Ascending aorta (tissue), 2 donors: ENCODE measurements around the gene NDUFB6. TPM values are rescaled to one million over a fixed set of nuclear protein-coding genes. Genes with fewer than 3 reads are reported as not detected.

Experiments used
- DNase-seq, 2 donors: peaks; one replicate each; pipeline ENCODE4 v3.0.0-alpha.2; 2019; ENCODE audit warnings: low spot score in 2 of 2
- H3K27ac ChIP-seq, 2 donors: fragments of 200-600 bp; sonication (generic); one replicate each; pipeline ENCODE4 v1.5.1; 2016 to 2017; ENCODE audit warnings: mild to moderate bottlenecking in 1 of 2
- H3K27me3 ChIP-seq: fragments of 200-600 bp; sonication (generic); one replicate; pipeline ENCODE4 v1.5.1; 2017
- H3K36me3 ChIP-seq, 2 donors: fragments of 200-600 bp; sonication (generic); one replicate each; pipeline ENCODE4 v1.5.1; 2016
- H3K4me1 ChIP-seq, 2 donors: fragments of 200-600 bp; sonication (generic); one replicate each; pipeline ENCODE4 v1.5.1; 2016 to 2017; ENCODE audit warnings: mild to moderate bottlenecking in 1 of 2
- H3K4me3 ChIP-seq, 2 donors: fragments of 200-600 bp; sonication (generic); one replicate each; pipeline ENCODE4 v1.5.1; 2016 to 2017; ENCODE audit warnings: mild to moderate bottlenecking in 1 of 2
- H3K9me3 ChIP-seq, 2 donors: fragments of 200-600 bp; sonication (generic); one replicate each; pipeline ENCODE4 v1.5.1; 2016
- intact Hi-C: fragments of 100-400 bp; cut with DNase I; formaldehyde crosslinking; loops from one replicate; pipeline ENCODE4 v1.15.1; 2023
- total RNA-seq: library from RNA; depleted of rRNA; stranded (reverse); fragments of >200 nt; gene quantifications from one replicate; pipeline ENCODE4 v1.1.0, GENCODE V29; 2016
- TF ChIP-seq, protein P1 (sequence below), 3 experiments: fragments of 200-600 bp in 2 of 3; fragments of 450-650 bp in 1 of 3; sonication (generic) in 2 of 3; IDR thresholded peaks; one replicate each; pipeline ENCODE4 v1.5.1; 2016 to 2019; ENCODE audit warnings: antibody characterized with exemption in 3 of 3, mild to moderate bottlenecking in 1 of 3, moderate library complexity in 1 of 3

NDUFB6 gene
- total RNA-seq, 1 donor from 2014 or later: 22.2 TPM

- Histone ChIP-seq H3K9me3 (no peaks in the 10 kb centered on the region), H3K4me1 (peaks cover 0 to 2% of the 10 kb centered on the region in 2 donors), H3K4me3 (no peak overlapping the region), H3K27me3 (no peaks in the 10 kb centered on the region), H3K36me3 (peaks cover 26 to 37% of the 10 kb centered on the region in 2 donors), H3K27ac (no peak overlapping the region)
- no peak for DNase-seq
- intact Hi-C loops: no loop called here
- TF ChIP-seq, protein P1, sequence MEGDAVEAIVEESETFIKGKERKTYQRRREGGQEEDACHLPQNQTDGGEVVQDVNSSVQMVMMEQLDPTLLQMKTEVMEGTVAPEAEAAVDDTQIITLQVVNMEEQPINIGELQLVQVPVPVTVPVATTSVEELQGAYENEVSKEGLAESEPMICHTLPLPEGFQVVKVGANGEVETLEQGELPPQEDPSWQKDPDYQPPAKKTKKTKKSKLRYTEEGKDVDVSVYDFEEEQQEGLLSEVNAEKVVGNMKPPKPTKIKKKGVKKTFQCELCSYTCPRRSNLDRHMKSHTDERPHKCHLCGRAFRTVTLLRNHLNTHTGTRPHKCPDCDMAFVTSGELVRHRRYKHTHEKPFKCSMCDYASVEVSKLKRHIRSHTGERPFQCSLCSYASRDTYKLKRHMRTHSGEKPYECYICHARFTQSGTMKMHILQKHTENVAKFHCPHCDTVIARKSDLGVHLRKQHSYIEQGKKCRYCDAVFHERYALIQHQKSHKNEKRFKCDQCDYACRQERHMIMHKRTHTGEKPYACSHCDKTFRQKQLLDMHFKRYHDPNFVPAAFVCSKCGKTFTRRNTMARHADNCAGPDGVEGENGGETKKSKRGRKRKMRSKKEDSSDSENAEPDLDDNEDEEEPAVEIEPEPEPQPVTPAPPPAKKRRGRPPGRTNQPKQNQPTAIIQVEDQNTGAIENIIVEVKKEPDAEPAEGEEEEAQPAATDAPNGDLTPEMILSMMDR (IDR thresholded peaks at IDR 0.05): no peak
These were observed 6.2 kb downstream of the NDUFB6 start for GRCh38 chr9:32566770-32567169.

DNA sequence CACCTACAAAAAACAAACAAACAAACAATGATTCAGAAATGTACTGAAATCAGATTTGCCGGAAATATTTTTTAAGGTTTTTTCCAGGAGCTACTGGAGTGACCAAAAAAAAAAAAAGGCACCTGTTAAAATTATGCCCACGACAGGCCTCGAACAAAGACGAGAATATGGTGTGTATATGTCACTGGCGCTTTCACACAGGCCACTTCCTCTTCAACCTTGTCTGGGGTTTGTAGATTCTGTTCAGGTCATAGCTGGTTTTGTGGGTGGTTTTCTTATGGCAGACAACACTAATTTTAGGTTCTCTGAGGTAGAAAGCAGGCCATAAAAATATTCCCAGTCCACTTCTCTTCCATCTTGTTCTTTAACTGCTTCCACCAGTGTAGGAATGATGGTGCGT lies 7.0 kb downstream of the NDUFB6 start:
- intact Hi-C loops: no loop called here
- DNase-seq: no peak
- Histone ChIP-seq H3K4me1 (no peaks in the 10 kb centered on the region), H3K27ac (no peak overlapping the region), H3K36me3 (peaks cover 26 to 37% of the 10 kb centered on the region in 2 donors), H3K4me3 (no peak overlapping the region), H3K9me3 (no peaks in the 10 kb centered on the region), H3K27me3 (no peaks in the 10 kb centered on the region)
- TF ChIP-seq, protein P1 (IDR thresholded peaks at IDR 0.05): no peak

DNA sequence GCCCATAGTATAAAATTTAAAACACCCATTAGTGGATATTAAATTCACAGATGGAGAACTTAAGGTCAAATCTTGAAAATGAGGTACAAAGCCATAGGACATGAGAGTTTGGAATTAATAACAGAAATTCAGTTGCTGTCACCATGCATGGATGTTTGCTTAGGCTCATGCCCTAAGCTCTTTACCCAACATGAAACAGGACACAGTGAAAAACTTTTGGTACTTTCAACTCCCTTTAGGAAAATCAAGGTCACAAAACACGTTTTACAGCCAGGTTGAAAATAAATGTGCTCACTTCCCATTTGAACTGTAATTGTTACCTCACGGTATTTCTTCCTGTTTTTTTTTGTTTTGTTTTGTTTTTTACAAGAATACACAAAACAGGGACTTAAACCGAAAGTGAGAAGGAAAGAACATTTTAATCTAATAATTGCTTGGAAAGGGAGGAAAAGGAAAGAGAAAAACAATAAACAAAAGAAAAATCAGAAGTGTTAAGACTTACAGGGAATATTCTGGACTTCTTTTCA lies 14.5 kb downstream of the NDUFB6 start:
- no peak for DNase-seq
- Histone ChIP-seq H3K36me3 (no peaks in the 10 kb centered on the region), H3K27me3 (no peaks in the 10 kb centered on the region), H3K27ac (no peak overlapping the region), H3K4me1 (no peaks in the 10 kb centered on the region), H3K9me3 (no peaks in the 10 kb centered on the region), H3K4me3 (no peak overlapping the region)
- intact Hi-C loops: loop anchor here (10.0 kb wide), 1 partner anchor 466 kb away; the partner anchor contains the start of gene DNAJA1
- TF ChIP-seq, protein P1 (IDR thresholded peaks at IDR 0.05): no peak

GRCh38 chr9:32554591-32554990 lies 18.4 kb downstream of the NDUFB6 start:
- DNase-seq: no peak
- Histone ChIP-seq H3K27ac (no peak overlapping the region), H3K9me3 (no peaks in the 10 kb centered on the region), H3K4me1 (peaks cover 0 to 8% of the 10 kb centered on the region in 2 donors), H3K36me3 (no peaks in the 10 kb centered on the region), H3K4me3 (no peak overlapping the region), H3K27me3 (no peaks in the 10 kb centered on the region)
- TF ChIP-seq, protein P1 (IDR thresholded peaks at IDR 0.05): no peak
- intact Hi-C loops: loop anchor here (10.0 kb wide), 1 partner anchor 470 kb away; the partner anchor contains the start of gene DNAJA1

- TF ChIP-seq, protein P1 (IDR thresholded peaks at IDR 0.05): no peak
- no peaks in the 10 kb centered on the region for H3K9me3 ChIP-seq
- H3K4me3 ChIP-seq: no peak overlapping the region
- H3K4me1 ChIP-seq: peaks cover 0 to 13% of the 10 kb centered on the region in 2 donors
- H3K27me3 ChIP-seq: no peaks in the 10 kb centered on the region
- no peaks in the 10 kb centered on the region for H3K36me3 ChIP-seq
- H3K27ac ChIP-seq: no peak overlapping the region
- intact Hi-C loops: loop anchor here (10.0 kb wide), 1 partner anchor 471 kb away; the partner anchor contains the start of gene DNAJA1
- no peak for DNase-seq
These were observed 18.9 kb downstream of the NDUFB6 start for GRCh38 chr9:32554107-32554506.
